Hepatocyte (in vitro differentiated cells): ENCODE results near the gene GAS1.

Source experiments
- EZH2 ChIP-seq: fragments of 200-600 bp; sonication (generic); IDR thresholded peaks from 2 replicates; pipeline ENCODE4 v1.6.1; 2016; ENCODE audit warnings: antibody characterized with exemption, mild to moderate bottlenecking, borderline replicate concordance
- EZH2phosphoT487 ChIP-seq: fragments of 200-600 bp; sonication (generic); IDR thresholded peaks from one replicate; pipeline ENCODE4 v1.6.1; 2018; ENCODE audit warnings: antibody characterized with exemption, mild to moderate bottlenecking, low read depth, moderate library complexity; ENCODE audit not compliant: unreplicated experiment, severe bottlenecking
- TF ChIP-seq, protein P1 (sequence below): fragments of 200-600 bp; sonication (generic); IDR thresholded peaks from 2 replicates; pipeline ENCODE4 v1.5.1; 2016; ENCODE audit warnings: antibody characterized with exemption, mild to moderate bottlenecking; ENCODE audit not compliant: poor library complexity

DNA sequence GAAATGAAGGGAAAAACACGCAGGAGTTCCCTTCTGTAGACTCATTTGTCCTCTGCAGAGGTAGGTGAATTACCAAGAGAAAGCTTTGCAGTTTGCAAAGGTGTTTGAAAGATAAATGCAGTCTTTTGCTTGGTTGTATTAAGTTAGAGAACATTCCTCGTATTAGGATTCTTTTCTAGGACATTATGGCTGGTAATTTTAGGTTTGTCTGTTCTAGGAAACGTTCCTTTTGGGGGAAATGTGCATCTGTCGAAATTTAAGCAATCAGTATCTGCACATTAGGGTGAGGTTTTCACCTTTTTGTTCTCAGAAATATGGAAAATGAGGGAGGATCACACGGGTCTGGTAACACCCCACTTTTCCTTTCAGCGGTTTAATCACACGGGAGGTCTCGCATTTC lies 45.1 kb downstream of the GAS1 start:
- TF ChIP-seq, protein P1, sequence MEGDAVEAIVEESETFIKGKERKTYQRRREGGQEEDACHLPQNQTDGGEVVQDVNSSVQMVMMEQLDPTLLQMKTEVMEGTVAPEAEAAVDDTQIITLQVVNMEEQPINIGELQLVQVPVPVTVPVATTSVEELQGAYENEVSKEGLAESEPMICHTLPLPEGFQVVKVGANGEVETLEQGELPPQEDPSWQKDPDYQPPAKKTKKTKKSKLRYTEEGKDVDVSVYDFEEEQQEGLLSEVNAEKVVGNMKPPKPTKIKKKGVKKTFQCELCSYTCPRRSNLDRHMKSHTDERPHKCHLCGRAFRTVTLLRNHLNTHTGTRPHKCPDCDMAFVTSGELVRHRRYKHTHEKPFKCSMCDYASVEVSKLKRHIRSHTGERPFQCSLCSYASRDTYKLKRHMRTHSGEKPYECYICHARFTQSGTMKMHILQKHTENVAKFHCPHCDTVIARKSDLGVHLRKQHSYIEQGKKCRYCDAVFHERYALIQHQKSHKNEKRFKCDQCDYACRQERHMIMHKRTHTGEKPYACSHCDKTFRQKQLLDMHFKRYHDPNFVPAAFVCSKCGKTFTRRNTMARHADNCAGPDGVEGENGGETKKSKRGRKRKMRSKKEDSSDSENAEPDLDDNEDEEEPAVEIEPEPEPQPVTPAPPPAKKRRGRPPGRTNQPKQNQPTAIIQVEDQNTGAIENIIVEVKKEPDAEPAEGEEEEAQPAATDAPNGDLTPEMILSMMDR: no peak
- no peak for TF ChIP-seq EZH2phosphoT487
- TF ChIP-seq EZH2: no peak
